Neural cell (in vitro differentiated cells): ENCODE data around the gene NUDT1.

Experiments
- EP300 ChIP-seq: fragments of 450-650 bp; conservative IDR thresholded peaks from 2 replicates; pipeline ENCODE4 v1.6.1; 2014; ENCODE audit warnings: antibody characterized with exemption, mild to moderate bottlenecking, moderate library complexity; ENCODE audit not compliant: poor library complexity, severe bottlenecking
- EZH2 ChIP-seq: fragments of 200-600, 300-800 bp; shearing (Covaris generic), sonication (generic); IDR thresholded peaks from 2 replicates; pipeline ENCODE4 v1.6.1; 2014; ENCODE audit warnings: antibody characterized with exemption, low read length, borderline replicate concordance, mild to moderate bottlenecking; ENCODE audit not compliant: insufficient read depth, poor library complexity, severe bottlenecking
- MXI1 ChIP-seq: fragments of 450-650 bp; conservative IDR thresholded peaks from 2 replicates; pipeline ENCODE4 v1.6.1; 2014; ENCODE audit warnings: antibody characterized with exemption, mild to moderate bottlenecking; ENCODE audit not compliant: poor library complexity, severe bottlenecking
- POLR2AphosphoS5 ChIP-seq: IDR thresholded peaks from 2 replicates; pipeline ENCODE4 v1.6.1; 2012
- RAD21 ChIP-seq: fragments of 450-650 bp; conservative IDR thresholded peaks from 2 replicates; pipeline ENCODE4 v1.6.1; 2014; ENCODE audit warnings: antibody characterized with exemption, mild to moderate bottlenecking, moderate library complexity
- TAF1 ChIP-seq: IDR thresholded peaks from 2 replicates; pipeline ENCODE4 v1.6.1; 2012; ENCODE audit warnings: low read depth
- TF ChIP-seq, protein P1 (sequence below): fragments of 450-650 bp; IDR thresholded peaks from 2 replicates; pipeline ENCODE4 v1.5.1; 2014; ENCODE audit warnings: antibody characterized with exemption, mild to moderate bottlenecking, moderate library complexity; ENCODE audit not compliant: poor library complexity, severe bottlenecking
- TF ChIP-seq, protein P2 (sequence below): IDR thresholded peaks from 2 replicates; pipeline ENCODE4 v1.6.1; 2012; ENCODE audit warnings: borderline replicate concordance

DNA sequence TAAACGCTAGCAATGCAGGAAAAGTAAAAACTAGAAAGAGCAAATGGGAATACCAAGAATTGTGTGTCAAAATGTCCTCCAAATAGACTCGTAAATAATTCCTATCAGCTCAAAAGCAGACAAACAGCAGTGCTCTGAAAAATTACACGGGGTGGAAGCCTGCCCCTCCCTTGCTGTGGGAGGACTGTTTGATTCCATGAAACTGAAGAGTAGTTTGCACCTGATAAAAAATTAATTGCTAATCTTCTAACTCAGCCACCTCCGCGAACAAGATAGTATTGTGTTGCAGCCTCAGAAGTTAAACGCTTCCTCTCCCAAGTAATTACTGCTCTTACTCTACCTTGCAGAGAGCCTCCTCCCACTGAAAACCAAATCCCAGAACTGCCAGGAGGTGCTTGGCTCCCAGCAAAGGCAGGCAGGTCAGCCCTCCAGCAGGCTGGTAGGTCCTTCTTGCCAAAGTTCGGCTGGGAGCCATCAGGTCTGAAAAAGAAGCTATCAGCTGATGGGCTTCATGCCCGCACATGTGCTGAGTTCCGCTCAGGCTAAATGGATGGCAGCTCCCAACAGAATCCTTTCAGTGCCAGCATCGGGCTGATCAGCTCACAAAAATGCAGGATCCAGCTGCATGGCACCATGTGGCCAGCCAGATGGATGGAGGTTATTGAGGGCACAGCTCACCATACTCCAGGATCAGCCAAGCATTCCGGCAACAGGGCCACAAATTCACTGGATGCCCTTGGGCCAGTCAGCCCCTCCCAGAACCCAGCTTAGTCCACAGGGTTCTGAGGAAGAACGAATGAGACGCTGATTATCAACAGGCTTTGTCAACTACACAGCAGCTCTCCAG, 46.4 kb upstream of the NUDT1 start:
- TF ChIP-seq, protein P1, sequence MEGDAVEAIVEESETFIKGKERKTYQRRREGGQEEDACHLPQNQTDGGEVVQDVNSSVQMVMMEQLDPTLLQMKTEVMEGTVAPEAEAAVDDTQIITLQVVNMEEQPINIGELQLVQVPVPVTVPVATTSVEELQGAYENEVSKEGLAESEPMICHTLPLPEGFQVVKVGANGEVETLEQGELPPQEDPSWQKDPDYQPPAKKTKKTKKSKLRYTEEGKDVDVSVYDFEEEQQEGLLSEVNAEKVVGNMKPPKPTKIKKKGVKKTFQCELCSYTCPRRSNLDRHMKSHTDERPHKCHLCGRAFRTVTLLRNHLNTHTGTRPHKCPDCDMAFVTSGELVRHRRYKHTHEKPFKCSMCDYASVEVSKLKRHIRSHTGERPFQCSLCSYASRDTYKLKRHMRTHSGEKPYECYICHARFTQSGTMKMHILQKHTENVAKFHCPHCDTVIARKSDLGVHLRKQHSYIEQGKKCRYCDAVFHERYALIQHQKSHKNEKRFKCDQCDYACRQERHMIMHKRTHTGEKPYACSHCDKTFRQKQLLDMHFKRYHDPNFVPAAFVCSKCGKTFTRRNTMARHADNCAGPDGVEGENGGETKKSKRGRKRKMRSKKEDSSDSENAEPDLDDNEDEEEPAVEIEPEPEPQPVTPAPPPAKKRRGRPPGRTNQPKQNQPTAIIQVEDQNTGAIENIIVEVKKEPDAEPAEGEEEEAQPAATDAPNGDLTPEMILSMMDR: no peak
- TF ChIP-seq EZH2: no peak
- TF ChIP-seq, protein P2, sequence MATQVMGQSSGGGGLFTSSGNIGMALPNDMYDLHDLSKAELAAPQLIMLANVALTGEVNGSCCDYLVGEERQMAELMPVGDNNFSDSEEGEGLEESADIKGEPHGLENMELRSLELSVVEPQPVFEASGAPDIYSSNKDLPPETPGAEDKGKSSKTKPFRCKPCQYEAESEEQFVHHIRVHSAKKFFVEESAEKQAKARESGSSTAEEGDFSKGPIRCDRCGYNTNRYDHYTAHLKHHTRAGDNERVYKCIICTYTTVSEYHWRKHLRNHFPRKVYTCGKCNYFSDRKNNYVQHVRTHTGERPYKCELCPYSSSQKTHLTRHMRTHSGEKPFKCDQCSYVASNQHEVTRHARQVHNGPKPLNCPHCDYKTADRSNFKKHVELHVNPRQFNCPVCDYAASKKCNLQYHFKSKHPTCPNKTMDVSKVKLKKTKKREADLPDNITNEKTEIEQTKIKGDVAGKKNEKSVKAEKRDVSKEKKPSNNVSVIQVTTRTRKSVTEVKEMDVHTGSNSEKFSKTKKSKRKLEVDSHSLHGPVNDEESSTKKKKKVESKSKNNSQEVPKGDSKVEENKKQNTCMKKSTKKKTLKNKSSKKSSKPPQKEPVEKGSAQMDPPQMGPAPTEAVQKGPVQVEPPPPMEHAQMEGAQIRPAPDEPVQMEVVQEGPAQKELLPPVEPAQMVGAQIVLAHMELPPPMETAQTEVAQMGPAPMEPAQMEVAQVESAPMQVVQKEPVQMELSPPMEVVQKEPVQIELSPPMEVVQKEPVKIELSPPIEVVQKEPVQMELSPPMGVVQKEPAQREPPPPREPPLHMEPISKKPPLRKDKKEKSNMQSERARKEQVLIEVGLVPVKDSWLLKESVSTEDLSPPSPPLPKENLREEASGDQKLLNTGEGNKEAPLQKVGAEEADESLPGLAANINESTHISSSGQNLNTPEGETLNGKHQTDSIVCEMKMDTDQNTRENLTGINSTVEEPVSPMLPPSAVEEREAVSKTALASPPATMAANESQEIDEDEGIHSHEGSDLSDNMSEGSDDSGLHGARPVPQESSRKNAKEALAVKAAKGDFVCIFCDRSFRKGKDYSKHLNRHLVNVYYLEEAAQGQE: no peak
- no peak for TF ChIP-seq RAD21
- no peak for TF ChIP-seq POLR2AphosphoS5
- no peak for TF ChIP-seq MXI1
- TF ChIP-seq EP300: no peak
- no peak for TF ChIP-seq TAF1
